Upper lobe of left lung (tissue), 6 donors: ENCODE measurements around the gene ALDH3B2. TPM values are rescaled to one million over a fixed set of nuclear protein-coding genes. Genes with fewer than 3 reads are reported as not detected.
A peak's percentile ranks its signal among the peaks of the same experiment; 100 is the strongest.

Source experiments
- ATAC-seq, 2 donors: fragments of 200-7000 bp; cut with Tn5 transposase; one replicate each; pipeline ENCODE4 v1.9.1; 2022; ENCODE audit warnings: mild to moderate bottlenecking in 2 of 2, moderate library complexity in 2 of 2; ENCODE audit not compliant: low FRiP score in 2 of 2
- DNase-seq, 2 donors: peaks; one replicate each; pipeline ENCODE4 v3.0.0-alpha.2; 2019 to 2020
- H3K27ac ChIP-seq, 4 donors: fragments of 200-600 bp; sonication (generic); one replicate each; pipeline ENCODE4 v1.5.1; 2016 to 2019
- H3K27me3 ChIP-seq, 4 donors: fragments of 200-600 bp; sonication (generic); one replicate each; pipeline ENCODE4 v1.5.1; 2017 to 2019
- H3K36me3 ChIP-seq, 4 donors: fragments of 200-600 bp; sonication (generic); one replicate each; pipeline ENCODE4 v1.5.1; 2016 to 2019
- H3K4me1 ChIP-seq, 4 donors: fragments of 200-600 bp; sonication (generic); one replicate each; pipeline ENCODE4 v1.5.1; 2018 to 2019
- H3K4me3 ChIP-seq, 4 donors: fragments of 200-600 bp; sonication (generic); one replicate each; pipeline ENCODE4 v1.5.1; 2017 to 2019; ENCODE audit warnings: mild to moderate bottlenecking in 2 of 4, moderate library complexity in 1 of 4
- H3K9me3 ChIP-seq, 4 donors: fragments of 200-600 bp; sonication (generic); one replicate each; pipeline ENCODE4 v1.5.1; 2018 to 2019
- CTCF ChIP-seq, 6 experiments: fragments of 450-650 bp in 4 of 6; fragments of 200-600 bp in 2 of 6; sonication (generic) in 2 of 6; IDR thresholded peaks; one replicate each; pipeline ENCODE4 v1.5.1; 2016 to 2019; ENCODE audit warnings: antibody characterized with exemption in 6 of 6
- EP300 ChIP-seq, 4 donors: sonication (generic); formaldehyde crosslinking; IDR thresholded peaks; one replicate each; pipeline ENCODE4 v1.5.1; 2017; ENCODE audit warnings: antibody characterized with exemption in 4 of 4, control low read depth in 2 of 4
- POLR2A ChIP-seq, 4 donors: fragments of 450-650 bp; IDR thresholded peaks; one replicate each; pipeline ENCODE4 v1.5.1; 2016 to 2017; ENCODE audit warnings: antibody characterized with exemption in 4 of 4, mild to moderate bottlenecking in 2 of 4
- POLR2AphosphoS5 ChIP-seq, 2 donors: sonication (generic); formaldehyde crosslinking; IDR thresholded peaks; one replicate each; pipeline ENCODE4 v1.5.1; 2017; ENCODE audit warnings: antibody characterized with exemption in 2 of 2
- WGBS, 2 donors: methylation state at CpG; one replicate each; pipeline ENCODE4 v1.1.5; 2017 to 2018; 5-methylcytosine and 5-hydroxymethylcytosine counted together
- total RNA-seq, 6 donors: library from RNA; depleted of rRNA in 4 of 6; stranded (reverse); fragments of >200 nt in 4 of 6; gene quantifications; one replicate each; pipeline versions ENCODE4 v1.1.0 to v1.2.1, GENCODE V29; 2016 to 2021
- donor health status: DM: no; HTN: no; CAD: no; lungs with moderate emphysema.
- donor health status: DM: no; HTN: yes; CAD: no; lungs with severe emphysema.

The ALDH3B2 gene
- total RNA-seq, 6 donors from 2014 or later = 0.30 to 6.4 (median 0.86) TPM; not detected in 1

DNA sequence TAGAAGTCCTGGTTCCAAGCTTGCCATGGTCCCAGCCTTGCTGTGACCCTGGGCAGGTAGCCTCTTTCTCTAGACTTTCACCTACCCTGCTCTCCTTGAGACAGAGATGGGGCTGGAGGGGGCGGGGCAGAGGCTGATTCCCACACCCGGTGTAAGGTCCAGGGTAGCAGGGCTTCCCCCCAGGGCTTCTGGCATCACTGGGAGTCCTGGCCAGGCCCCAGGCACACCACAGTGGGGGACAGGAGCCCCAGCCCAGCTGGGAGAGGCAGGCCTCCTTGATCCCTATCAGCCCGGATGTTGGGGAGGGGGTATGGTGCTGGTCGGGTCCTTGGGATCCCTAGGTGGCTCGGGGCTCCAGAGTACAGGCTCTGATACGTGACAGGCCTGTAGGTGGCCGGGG lies 43.0 kb downstream of the ALDH3B2 start:
- DNase-seq = peak in 1 of 2 donors; percentile 53

DNA sequence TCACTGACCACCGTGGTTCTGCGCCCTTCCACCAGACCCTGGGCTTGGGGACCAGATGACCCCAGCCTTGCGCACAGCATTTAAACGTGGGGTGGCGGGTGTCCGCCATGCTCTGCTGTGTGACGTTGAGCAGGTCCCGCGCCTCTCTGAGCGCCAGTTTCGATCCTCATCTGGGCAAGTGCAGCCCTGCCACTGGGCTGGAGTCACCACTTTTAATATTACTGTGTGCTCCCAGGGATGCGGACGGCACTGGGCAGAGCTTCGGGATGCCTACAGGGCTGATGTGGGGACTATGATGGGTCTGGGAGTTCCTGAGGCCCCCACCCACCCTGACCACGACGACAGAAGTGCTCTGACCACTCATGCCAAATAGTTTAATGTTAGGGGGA lies 43.5 kb downstream of the ALDH3B2 start:
- Histone ChIP-seq H3K27me3 (no peaks in the 10 kb centered on the region), H3K36me3 (no peaks in the 10 kb centered on the region), H3K9me3 (no peaks in the 10 kb centered on the region), H3K27ac (peak overlapping the region; percentile 92 to 95 (median 94)), H3K4me1 (peaks cover 8 to 21% (median 17%) of the 10 kb centered on the region in 4 donors), H3K4me3 (peak overlapping the region in 3 of 4 donors; percentile 64 to 93 (median 84))
- no peak for DNase-seq
- 50 to 61% methylated on average over 15 to 16 of the region's 16 CpGs for WGBS, 2 donors
- ATAC-seq = no peak
- TF ChIP-seq POLR2AphosphoS5 (IDR thresholded peaks at IDR 0.05) (no peak), EP300 (IDR thresholded peaks at IDR 0.05) (no peak), CTCF (IDR thresholded peaks at IDR 0.05) (no peak), POLR2A (IDR thresholded peaks at IDR 0.05) (no peak)

More for the DNA sequence above, 43.0 kb downstream of the ALDH3B2 start:
- Histone ChIP-seq H3K27ac (peak overlapping the region in 2 of 4 donors; percentile 92 to 95), H3K27me3 (no peaks in the 10 kb centered on the region), H3K9me3 (no peaks in the 10 kb centered on the region), H3K4me1 (peaks cover 8 to 21% (median 17%) of the 10 kb centered on the region in 4 donors), H3K4me3 (no peak overlapping the region), H3K36me3 (no peaks in the 10 kb centered on the region)
- 83 to 86% methylated on average over 4 to 7 of the region's 7 CpGs for WGBS, 2 donors
- ATAC-seq = no peak
- no peak for TF ChIP-seq EP300 (IDR thresholded peaks at IDR 0.05)
- TF ChIP-seq POLR2AphosphoS5 (IDR thresholded peaks at IDR 0.05) = no peak
- TF ChIP-seq POLR2A (IDR thresholded peaks at IDR 0.05) = no peak
- no peak for TF ChIP-seq CTCF (IDR thresholded peaks at IDR 0.05)

DNA sequence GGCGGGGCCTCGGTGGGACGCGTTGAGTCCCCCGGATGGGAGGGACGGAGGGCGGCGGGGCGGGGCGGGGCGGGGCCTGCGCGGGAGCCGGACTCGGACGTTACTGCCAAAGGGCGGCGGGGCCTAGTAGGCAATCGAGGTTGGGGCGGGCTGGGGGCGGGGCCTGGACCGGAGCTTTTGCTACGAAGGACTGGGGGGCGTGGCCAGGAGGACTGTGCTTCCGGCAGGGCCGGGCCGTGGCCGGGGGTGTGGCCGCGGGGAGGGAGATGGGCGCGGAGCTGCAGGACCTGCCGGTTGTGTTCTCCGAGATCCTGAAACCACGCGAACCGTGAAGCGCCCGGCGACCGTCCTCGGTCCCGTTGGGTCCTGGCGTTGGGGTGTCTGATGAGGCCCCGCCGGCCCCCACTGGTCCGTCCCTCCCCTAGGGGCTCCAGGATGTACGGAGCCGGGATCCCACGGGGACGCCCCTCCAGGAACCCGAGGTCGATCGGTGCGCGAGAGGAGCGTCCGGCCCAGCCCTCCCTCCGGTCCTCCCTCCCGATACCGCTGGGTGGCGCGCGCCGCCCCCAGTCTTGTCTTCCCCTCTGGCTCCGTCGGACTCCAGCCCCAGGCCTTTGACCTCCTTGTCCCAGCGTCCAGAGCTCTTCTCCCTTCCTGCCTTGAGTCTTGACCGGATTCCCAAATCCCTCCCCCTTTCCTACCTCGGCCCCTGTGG lies 44.0 kb downstream of the ALDH3B2 start:
- WGBS, 2 donors = 1 to 8% methylated on average over 4 to 65 of the region's 70 CpGs
- peak; percentile 94 to 95 for ATAC-seq

GRCh38 chr11:67629386-67630227 lies 44.8 kb downstream of the ALDH3B2 start, which contains the start of gene NUDT8:
NUDT8 (minus strand) TSS chr11:67629937; CDS start chr11:67629911, 26 bp downstream.
- TF ChIP-seq CTCF (IDR thresholded peaks at IDR 0.05) = peak; percentile 83 to 94 (median 92)
- peak in 2 of 4 donors; percentile 56 to 70 for TF ChIP-seq POLR2A (IDR thresholded peaks at IDR 0.05)
- no peak for TF ChIP-seq EP300 (IDR thresholded peaks at IDR 0.05)
- TF ChIP-seq POLR2AphosphoS5 (IDR thresholded peaks at IDR 0.05) = peak in 1 of 2 donors; percentile 42
- 1% methylated on average over 20 to 48 of the region's 102 CpGs for WGBS, 2 donors
- H3K9me3 ChIP-seq = no peaks in the 10 kb centered on the region
- DNase-seq = peak; percentile 85 to 98
- H3K4me3 ChIP-seq = peak within 1 kb of the TSS; percentile 64 to 93 (median 88)
- H3K27me3 ChIP-seq = no peaks in the 10 kb centered on the region
- H3K4me1 ChIP-seq = peaks cover 8 to 21% (median 17%) of the 10 kb centered on the region in 4 donors
- H3K27ac ChIP-seq = peak within 1 kb of the TSS; percentile 92 to 95 (median 94)
- ATAC-seq = peak; percentile 71 to 87
- no peaks in the 10 kb centered on the region for H3K36me3 ChIP-seq

More for the DNA sequence above, 44.0 kb downstream of the ALDH3B2 start:
- TF ChIP-seq CTCF (IDR thresholded peaks at IDR 0.05) = peak; percentile 67 to 91 (median 88)
- TF ChIP-seq POLR2A (IDR thresholded peaks at IDR 0.05) = peak in 2 of 4 donors; percentile 71 to 73
- TF ChIP-seq POLR2AphosphoS5 (IDR thresholded peaks at IDR 0.05) = peak in 1 of 2 donors; percentile 66
- no peak for TF ChIP-seq EP300 (IDR thresholded peaks at IDR 0.05)
- Histone ChIP-seq H3K4me1 (peaks cover 8 to 21% (median 17%) of the 10 kb centered on the region in 4 donors), H3K4me3 (peak overlapping the region; percentile 64 to 93 (median 77)), H3K9me3 (no peaks in the 10 kb centered on the region), H3K36me3 (no peaks in the 10 kb centered on the region), H3K27ac (peak overlapping the region; percentile 92 to 95 (median 94)), H3K27me3 (no peaks in the 10 kb centered on the region)
- DNase-seq = peak; percentile 98 to 99
